ENCODE data around the gene ADAMTS9. TPM values are rescaled to one million over a fixed set of nuclear protein-coding genes. Genes with fewer than 3 reads are reported as not detected.

The ADAMTS9 gene
- total and polyA plus RNA-seq, 2 of the 13 experiments (the other 11 are each of a cell fraction or from before 2014, with no cell fraction given) = 0.02 to 0.09 TPM

DNA sequence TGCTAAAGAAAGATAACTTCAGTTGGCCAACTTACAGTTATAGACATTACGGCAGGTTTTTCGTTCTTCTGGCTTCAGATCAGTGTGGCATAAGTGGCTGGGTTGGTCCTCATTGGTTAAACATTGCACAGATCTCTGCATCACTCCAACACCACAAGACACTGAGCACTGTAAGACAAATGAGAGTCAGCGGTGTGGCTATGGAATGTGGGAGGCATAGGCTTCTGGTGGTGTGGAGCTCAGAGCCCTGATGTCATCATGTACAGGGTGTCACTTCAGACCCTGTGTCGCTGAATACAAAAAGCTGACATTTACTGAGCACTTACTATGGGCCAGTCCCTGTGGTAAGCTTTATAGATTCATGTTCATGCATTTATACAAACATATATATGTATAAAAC lies 146.0 kb downstream of the ADAMTS9 start:
- Histone ChIP-seq H3K27me3 (ENCODE audit: control insufficient read depth in 1 of 2, insufficient read depth in 2 of 2, low read length in 2 of 2) (no peaks in the 10 kb centered on the region; a peak in 1 of 5 replicates), H3K4me1 (ENCODE audit: insufficient read depth, low read length) (no peaks in the 10 kb centered on the region), H3K79me2 (ENCODE audit: insufficient read depth, low read length) (no peaks in the 10 kb centered on the region), H3K36me3 (replicated peaks in 1 of 2; ENCODE audit: control insufficient read depth in 1 of 2, insufficient read depth in 2 of 2, low read length in 2 of 2) (no peaks in the 10 kb centered on the region), H3K9me3 (ENCODE audit: low read length) (no peaks in the 10 kb centered on the region), H3K4me3 (replicated peaks in 1 of 3; ENCODE audit: insufficient read depth in 1 of 3, low read depth in 2 of 3, low read length in 3 of 3) (no peak overlapping the region), H4K20me1 (ENCODE audit: insufficient read depth, low read length) (no peaks in the 10 kb centered on the region), H3K9ac (ENCODE audit: insufficient read depth, low read depth, low read length) (no peak overlapping the region), H3K27ac (ENCODE audit: extremely low read length, insufficient read depth, low read length) (no peak overlapping the region), H3K4me2 (ENCODE audit: low read depth, low read length) (no peak overlapping the region), H2AFZ (ENCODE audit: low read length) (no peak overlapping the region)
- ChIA-PET POLR2A (no interaction called here), CTCF (ENCODE audit: low intra/inter-chr PET ratio, low total read pairs) (no interaction called here)
- TF ChIP-seq ZNF660 (CRISPR knock-in tag; IDR thresholded peaks at IDR 0.05; ENCODE audit: borderline replicate concordance, low read depth) (no peak), HES4 (CRISPR knock-in tag; IDR thresholded peaks at IDR 0.05; ENCODE audit: borderline replicate concordance) (no peak), MIER3 (CRISPR knock-in tag; IDR thresholded peaks at IDR 0.05; ENCODE audit: borderline replicate concordance) (no peak), ZNF883 (CRISPR knock-in tag; IDR thresholded peaks at IDR 0.05; ENCODE audit: not compliant biosample characterization) (no peak), ZEB1 (IDR thresholded peaks at IDR 0.05; ENCODE audit: insufficient replicate concordance, low read depth) (no peak), ZNF777 (CRISPR knock-in tag; IDR thresholded peaks at IDR 0.05) (no peak), ZFP36L1 (CRISPR knock-in tag; IDR thresholded peaks at IDR 0.05) (no peak), KDM6A (CRISPR knock-in tag; IDR thresholded peaks at IDR 0.05; ENCODE audit: low read depth) (no peak), ZNF589 (CRISPR knock-in tag; conservative IDR thresholded peaks at IDR 0.05) (no peak), ZBTB3 (CRISPR knock-in tag; IDR thresholded peaks at IDR 0.05; ENCODE audit: borderline replicate concordance, low read depth) (no peak), RCOR2 (CRISPR knock-in tag; IDR thresholded peaks at IDR 0.05) (no peak), HOXD1 (CRISPR knock-in tag; IDR thresholded peaks at IDR 0.05) (no peak), TCF12 (IDR thresholded peaks at IDR 0.05) (no peak), TCF12 (CRISPR knock-in tag; IDR thresholded peaks at IDR 0.05) (no peak)
- TF ChIP-seq, protein P1, sequence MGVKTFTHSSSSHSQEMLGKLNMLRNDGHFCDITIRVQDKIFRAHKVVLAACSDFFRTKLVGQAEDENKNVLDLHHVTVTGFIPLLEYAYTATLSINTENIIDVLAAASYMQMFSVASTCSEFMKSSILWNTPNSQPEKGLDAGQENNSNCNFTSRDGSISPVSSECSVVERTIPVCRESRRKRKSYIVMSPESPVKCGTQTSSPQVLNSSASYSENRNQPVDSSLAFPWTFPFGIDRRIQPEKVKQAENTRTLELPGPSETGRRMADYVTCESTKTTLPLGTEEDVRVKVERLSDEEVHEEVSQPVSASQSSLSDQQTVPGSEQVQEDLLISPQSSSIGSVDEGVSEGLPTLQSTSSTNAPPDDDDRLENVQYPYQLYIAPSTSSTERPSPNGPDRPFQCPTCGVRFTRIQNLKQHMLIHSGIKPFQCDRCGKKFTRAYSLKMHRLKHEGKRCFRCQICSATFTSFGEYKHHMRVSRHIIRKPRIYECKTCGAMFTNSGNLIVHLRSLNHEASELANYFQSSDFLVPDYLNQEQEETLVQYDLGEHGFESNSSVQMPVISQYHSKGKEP (CRISPR knock-in tag; IDR thresholded peaks at IDR 0.05) = no peak
- TF ChIP-seq, protein P2, sequence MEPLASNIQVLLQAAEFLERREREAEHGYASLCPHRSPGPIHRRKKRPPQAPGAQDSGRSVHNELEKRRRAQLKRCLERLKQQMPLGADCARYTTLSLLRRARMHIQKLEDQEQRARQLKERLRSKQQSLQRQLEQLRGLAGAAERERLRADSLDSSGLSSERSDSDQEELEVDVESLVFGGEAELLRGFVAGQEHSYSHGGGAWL (CRISPR knock-in tag; IDR thresholded peaks at IDR 0.05) = no peak
- TF ChIP-seq, protein P3, sequence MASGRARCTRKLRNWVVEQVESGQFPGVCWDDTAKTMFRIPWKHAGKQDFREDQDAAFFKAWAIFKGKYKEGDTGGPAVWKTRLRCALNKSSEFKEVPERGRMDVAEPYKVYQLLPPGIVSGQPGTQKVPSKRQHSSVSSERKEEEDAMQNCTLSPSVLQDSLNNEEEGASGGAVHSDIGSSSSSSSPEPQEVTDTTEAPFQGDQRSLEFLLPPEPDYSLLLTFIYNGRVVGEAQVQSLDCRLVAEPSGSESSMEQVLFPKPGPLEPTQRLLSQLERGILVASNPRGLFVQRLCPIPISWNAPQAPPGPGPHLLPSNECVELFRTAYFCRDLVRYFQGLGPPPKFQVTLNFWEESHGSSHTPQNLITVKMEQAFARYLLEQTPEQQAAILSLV (CRISPR knock-in tag; IDR thresholded peaks at IDR 0.05; ENCODE audit: borderline replicate concordance) = no peak
- TF ChIP-seq, protein P4, sequence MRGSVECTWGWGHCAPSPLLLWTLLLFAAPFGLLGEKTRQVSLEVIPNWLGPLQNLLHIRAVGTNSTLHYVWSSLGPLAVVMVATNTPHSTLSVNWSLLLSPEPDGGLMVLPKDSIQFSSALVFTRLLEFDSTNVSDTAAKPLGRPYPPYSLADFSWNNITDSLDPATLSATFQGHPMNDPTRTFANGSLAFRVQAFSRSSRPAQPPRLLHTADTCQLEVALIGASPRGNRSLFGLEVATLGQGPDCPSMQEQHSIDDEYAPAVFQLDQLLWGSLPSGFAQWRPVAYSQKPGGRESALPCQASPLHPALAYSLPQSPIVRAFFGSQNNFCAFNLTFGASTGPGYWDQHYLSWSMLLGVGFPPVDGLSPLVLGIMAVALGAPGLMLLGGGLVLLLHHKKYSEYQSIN (CRISPR knock-in tag; IDR thresholded peaks at IDR 0.05; ENCODE audit: borderline replicate concordance) = no peak
- TF ChIP-seq, protein P5, sequence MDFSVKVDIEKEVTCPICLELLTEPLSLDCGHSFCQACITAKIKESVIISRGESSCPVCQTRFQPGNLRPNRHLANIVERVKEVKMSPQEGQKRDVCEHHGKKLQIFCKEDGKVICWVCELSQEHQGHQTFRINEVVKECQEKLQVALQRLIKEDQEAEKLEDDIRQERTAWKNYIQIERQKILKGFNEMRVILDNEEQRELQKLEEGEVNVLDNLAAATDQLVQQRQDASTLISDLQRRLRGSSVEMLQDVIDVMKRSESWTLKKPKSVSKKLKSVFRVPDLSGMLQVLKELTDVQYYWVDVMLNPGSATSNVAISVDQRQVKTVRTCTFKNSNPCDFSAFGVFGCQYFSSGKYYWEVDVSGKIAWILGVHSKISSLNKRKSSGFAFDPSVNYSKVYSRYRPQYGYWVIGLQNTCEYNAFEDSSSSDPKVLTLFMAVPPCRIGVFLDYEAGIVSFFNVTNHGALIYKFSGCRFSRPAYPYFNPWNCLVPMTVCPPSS (IDR thresholded peaks at IDR 0.05) = no peak
- intact Hi-C loops (cut with micrococcal nuclease; ENCODE audit: unreplicated experiment) = no loop called here
- no TSS peak for BruUV-seq (replicated peaks)
- in situ Hi-C loops (cut with HindIII; ENCODE audit: extremely low pct_ligation_motif_present, low pct_unique_long_range_greater_than_20kb) = loop anchor here (25.0 kb wide), 1 partner anchor 870 kb away; no protein-coding TSS in a partner anchor
- 60% methylated on average over 4 of the region's 4 CpGs for WGBS (ENCODE audit: low lambda C conversion rate)
- FAIRE-seq (no peak), DNase-seq (ENCODE audit: low spot score) (no peak), ATAC-seq (no peak)
